HT1080 (cell line): ENCODE data around the gene MXI1. TPM values are rescaled to one million over a fixed set of nuclear protein-coding genes. Genes with fewer than 3 reads are reported as not detected.

ENCODE experiments used
- DNase-seq: peaks from one replicate; pipeline ENCODE4 v3.0.0-alpha.2; 2015; ENCODE audit warnings: low read depth
- polyA plus RNA-seq, 2 experiments: library from polyadenylated mRNA; depleted of rRNA; stranded (reverse); fragments of >200 nt; gene quantifications; 2 replicates each; pipeline ENCODE4 v1.2.3, GENCODE V29; 2015
- total RNA-seq: library from RNA; depleted of rRNA; stranded (reverse); fragments of >200 nt; shearing (Covaris generic); gene quantifications from 2 replicates; pipeline ENCODE4 v1.2.3, GENCODE V29; 2014; rRNA removed

MXI1 gene
- 12.7 and 18.5 TPM in 2 replicates for total RNA-seq
- polyA plus RNA-seq (2015; cell fraction: cytosol; rRNA removed), result 19.8 and 24.8 TPM in 2 replicates
- polyA plus RNA-seq (2015; cell fraction: nucleus; rRNA removed), result 12.7 and 16.3 TPM in 2 replicates

- DNase-seq, result peak; percentile 83
Measured at GRCh38 chr10:110207011-110207804, at the start of gene MXI1. MXI1 (plus strand) TSS chr10:110207605; CDS start chr10:110207809, 204 bp downstream.

DNA sequence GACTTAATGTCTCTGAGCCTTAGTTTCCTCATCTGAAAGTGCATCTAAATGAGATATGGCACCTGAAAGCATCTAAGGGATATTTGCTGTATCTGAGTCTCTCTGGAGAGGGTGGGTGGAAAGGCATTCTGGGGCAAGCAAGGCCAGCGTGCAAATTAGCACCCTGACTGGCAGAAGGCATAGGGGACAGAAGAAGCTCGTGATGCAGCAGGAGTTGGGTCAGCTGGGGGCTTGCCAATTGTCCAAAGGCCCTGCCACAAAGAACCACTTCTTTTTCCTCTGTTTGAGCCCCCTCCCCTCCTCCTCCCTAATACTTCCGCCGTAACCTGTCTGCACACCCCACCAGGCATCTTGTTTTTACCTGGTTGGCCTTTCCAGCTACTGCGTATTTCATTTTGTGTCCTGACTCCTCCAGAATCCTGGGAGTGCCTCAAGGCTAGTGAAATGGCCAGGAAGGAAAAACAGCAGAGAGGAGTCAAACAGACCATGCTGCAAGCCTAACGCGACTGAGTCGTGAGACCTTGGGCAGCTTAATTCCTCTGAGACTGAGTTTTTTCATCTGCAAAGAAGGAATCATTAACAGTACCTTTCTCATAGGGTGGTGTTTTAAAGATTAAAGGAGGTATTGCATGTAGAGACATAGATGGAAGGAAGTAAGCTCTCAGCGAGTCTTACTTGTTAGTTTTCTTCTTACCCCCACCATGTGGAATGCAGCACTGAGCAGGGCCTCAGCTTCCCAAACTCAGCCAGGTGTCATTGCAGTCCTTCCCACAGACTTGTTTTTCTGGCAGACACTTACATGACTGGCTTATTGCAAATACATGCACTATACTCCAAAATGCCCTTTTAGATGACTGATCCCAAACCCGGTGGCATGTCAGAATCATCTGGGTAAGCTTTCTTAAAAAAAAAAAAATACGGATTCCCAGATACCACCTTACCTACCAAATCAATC lies 49.1 kb upstream of the MXI1 start:
- DNase-seq, result no peak

- DNase-seq, result no peak
Measured at GRCh38 chr10:110160081-110160480, 47.3 kb upstream of the MXI1 start.

DNA sequence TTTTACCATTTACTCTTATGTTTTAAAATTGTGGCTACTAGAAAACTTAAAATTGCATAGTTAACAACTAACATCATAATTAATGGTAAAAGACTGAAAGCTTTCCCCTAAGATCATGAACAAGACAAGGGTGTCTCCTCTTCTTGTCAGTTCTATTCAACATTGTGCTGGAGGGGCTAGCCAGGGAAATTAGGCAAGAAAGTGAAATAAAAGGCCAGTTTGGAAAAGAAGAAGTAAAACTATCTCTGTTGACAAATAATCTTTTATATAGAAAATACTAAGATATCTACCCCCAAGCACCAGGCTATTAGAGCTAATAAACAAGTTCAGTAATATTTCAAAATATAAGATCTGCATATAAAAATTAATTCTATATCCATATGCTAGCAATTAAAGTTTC lies 46.9 kb upstream of the MXI1 start:
- no peak for DNase-seq

DNA sequence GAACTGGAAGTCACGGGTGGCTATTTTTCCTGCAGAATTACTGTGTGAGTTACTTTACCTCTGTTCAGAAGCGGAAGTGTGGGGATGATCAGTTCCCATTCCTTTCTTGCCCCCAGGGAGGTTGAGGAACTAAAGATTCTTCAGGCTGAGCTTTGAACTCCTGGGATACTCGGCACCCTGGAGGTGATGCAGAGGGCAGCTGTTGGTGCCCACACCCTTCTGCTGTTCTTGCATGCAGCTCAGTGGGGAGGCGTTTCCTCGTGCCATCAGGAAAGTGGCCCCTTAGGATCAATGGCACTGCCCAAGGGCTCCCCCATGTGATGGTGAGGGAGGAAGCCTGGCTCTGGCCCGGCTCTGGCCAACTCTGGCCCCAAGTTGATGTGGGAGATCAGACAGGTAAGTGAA lies 44.7 kb upstream of the MXI1 start:
- no peak for DNase-seq

GRCh38 chr10:110163192-110163773 lies 44.1 kb upstream of the MXI1 start:
- DNase-seq, result no peak

DNA sequence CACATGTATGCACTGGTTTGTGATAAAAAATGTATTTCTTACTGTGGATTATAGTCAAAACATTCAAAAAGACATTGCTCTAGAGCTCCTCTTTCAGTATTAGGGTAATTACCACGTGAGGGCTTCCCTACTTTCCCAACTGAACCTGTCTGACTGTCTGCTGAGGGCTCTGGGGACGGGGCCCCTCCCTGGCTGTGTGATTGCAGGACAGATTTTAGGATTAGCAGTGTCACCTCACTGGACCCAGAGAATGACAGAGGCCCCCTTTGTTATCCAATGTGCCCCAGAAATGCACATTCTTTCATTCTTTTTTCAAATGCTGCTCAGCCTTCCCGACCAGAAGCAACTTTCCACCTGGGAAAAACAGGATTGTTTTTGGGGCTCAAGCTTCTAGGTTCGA lies 43.6 kb upstream of the MXI1 start:
- DNase-seq, result no peak

- no peak for DNase-seq
Measured at GRCh38 chr10:110165239-110165638, 42.2 kb upstream of the MXI1 start.

DNA sequence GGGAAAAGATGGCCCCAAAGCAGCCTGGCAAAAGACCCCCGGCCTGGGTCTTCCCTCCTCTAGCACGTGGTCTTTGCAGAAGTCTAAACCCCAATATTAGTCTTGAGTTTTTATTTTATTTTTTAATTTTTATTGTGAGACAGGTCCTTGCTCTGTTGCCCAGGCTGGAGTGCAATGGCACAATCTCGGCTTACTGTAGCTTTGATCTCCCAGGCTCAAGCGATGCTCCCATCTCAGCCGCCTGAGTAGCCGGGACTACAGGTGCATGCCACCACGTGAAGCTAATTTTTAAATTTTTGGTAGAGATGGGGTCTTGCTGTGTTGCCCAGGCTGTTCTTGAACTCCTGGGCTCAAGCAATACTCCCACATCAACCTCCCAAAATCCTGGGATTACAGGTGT lies 40.3 kb upstream of the MXI1 start:
- no peak for DNase-seq

GRCh38 chr10:110168601-110169481 lies 38.6 kb upstream of the MXI1 start:
- DNase-seq, result no peak

DNA sequence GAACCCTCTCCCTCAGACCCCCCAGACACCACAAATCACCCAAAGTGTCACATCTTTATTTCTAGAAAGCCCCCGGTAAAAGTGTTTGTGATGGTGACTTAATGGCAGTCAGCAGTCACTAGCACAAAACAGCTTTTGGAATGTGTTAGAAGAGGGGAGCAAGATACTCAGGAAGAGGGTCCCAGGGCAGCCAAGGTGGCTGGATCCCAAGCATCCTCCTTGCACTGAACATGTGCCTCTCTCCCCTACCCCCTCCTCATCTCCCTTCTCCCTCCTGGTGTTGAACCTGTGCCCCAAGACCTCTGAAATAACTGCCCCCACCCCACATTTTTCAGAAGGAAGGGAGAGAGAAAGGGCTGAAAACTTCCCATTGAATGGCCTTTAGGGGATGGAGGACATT lies 37.8 kb upstream of the MXI1 start:
- no peak for DNase-seq

GRCh38 chr10:110170142-110170971 lies 37.0 kb upstream of the MXI1 start:
- no peak for DNase-seq

DNA sequence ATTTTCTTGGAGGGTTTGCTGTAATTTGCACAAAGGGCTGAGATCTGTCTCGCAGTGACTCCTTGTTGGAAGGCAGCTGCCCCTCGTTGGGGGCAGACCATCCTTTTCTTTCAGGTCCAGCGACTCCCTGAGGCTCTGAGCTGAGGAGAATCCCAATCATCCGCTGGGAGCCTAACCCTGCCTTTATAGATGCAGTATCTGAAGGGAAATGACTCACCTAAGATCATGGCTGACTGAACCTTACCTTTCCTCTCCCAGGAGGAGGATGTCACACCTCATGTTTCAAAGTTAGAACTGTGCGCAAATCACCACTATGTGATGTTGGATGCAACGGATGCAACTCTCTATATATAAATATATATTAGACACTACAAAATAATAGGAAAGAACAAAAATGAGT lies 36.4 kb upstream of the MXI1 start:
- peak; percentile 30 for DNase-seq

DNA sequence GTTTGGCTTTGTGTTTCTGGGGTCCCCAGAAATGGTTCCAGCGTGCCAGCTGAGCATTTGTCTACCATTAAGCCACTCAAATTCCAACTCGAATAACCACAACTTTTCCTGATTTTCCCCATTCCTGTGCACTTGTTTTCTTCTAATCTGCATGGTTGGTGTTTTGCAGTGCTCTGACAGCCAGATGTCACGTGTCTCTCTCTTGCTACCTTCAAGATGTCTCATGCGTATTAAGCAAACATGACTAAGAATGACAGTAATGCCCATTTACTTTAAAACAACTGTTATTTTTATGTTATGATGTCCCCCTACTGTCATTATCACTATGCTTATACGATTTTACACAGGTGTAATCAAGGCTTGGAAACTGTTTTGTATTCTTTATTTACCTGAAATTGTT lies 35.2 kb upstream of the MXI1 start:
- DNase-seq, result peak; percentile 48

- no peak for DNase-seq
Measured at GRCh38 chr10:110174201-110174600, 33.2 kb upstream of the MXI1 start.

DNA sequence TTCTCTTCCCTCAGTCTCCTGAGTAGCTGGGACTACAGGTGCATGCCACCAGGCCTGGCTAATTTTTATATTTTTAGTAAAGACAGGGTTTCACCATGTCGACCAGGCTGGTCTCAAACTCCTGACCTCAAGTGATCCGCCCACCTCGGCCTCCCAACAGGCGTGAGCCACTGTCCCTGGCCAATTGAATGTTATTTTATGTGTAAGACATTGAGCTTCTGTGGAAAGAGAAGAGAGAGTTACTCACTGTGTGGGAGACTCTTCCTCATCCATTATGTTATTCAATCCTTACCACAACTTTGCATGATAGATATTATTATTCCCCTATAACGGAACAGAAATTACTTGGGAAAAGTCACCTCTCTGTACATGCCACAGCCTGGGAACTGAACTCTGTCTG lies 32.6 kb upstream of the MXI1 start:
- no peak for DNase-seq

DNA sequence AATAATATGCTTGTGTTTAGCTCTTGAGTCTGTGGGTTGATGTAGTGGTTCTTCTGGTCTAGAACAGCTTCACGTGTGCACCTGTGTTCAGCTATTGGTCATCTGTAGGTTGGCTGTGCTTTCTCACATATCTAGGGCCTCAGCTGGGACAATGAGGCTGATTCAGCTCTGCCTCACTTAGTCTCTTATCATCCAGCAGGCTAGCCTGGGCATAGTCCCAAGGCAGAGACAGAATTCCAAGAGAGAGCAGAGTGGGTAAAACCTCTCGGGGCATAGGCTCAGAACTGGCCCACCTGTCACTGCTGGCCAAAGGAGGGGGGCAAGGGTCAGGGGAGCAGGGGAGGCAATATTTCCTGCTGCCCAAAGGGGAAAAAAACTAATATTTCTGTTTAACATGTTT lies 32.0 kb upstream of the MXI1 start:
- peak; percentile 28 for DNase-seq

- DNase-seq, result no peak
Measured at GRCh38 chr10:110176141-110177030, 31.0 kb upstream of the MXI1 start.

- no peak for DNase-seq
Measured at GRCh38 chr10:110179220-110179619, 28.2 kb upstream of the MXI1 start.
